GM10248 (cell line): ENCODE data around the gene PHYKPL.

Experiments used
- CTCF ChIA-PET: fragments of 300-600 bp; sonication (Branson Sonifier 250); formaldehyde crosslinking; extraction: SDS; loops from one replicate; lab custom pipeline; 2021; ENCODE audit warnings: antibody characterized with exemption; lab: Yijun Ruan, JAX
- POLR2A ChIA-PET: fragments of 350-650 bp; sonication (Branson Sonifier 250); formaldehyde crosslinking; extraction: SDS; loops from one replicate; lab custom pipeline; 2020; ENCODE audit warnings: antibody characterized with exemption; lab: Yijun Ruan, JAX
- DNase-seq: peaks from one replicate; pipeline ENCODE4 v3.0.0; 2012; ENCODE audit errors: extremely low spot score
- TF ChIP-seq, protein P1 (sequence below): IDR thresholded peaks from 2 replicates; pipeline ENCODE4 v1.5.1; 2012; ENCODE audit warnings: mild to moderate bottlenecking, low read depth; ENCODE audit errors: extremely low read depth, missing control alignments, control extremely low read depth

PHYKPL gene

DNA sequence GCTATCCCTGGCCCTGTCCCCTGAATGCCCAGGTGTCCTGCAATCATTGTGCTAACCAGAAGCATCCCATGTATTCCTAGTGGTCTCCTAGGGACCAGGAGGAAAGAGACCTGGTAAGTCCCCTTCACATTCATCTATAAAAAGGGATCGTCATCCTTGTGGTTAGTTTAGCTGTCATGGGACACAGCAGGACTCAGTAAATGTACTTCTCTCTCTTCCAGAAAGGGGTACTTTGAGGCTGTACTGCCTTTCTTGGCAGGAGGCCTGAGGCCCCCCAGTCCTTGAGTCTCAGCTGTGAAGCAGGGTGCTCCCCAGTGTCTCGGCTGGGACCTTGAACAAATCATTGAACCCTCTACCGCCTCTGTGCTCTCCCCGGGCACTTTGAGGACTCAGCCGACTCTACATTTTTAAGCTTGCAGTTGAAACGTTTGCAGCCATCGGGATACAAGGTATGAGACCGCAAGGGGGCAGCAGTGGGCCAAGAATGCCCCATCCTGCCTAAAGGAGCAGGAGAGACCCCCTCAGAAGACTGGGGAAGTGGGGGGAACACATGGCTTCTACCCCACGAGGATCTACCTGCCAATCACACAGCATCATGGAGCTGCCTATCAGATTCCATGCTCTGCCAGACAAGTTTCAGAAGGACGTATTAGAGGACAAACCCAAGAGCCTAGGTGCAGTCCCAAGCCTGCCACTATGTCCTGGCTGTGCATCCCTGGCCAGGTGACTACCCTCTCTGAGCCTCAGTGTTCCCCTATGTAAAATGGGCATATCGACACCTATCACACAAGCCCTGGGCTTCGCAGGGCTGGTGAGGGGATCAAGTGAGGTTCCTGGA, 2.4 kb upstream of the PHYKPL start:
- TF ChIP-seq, protein P1, sequence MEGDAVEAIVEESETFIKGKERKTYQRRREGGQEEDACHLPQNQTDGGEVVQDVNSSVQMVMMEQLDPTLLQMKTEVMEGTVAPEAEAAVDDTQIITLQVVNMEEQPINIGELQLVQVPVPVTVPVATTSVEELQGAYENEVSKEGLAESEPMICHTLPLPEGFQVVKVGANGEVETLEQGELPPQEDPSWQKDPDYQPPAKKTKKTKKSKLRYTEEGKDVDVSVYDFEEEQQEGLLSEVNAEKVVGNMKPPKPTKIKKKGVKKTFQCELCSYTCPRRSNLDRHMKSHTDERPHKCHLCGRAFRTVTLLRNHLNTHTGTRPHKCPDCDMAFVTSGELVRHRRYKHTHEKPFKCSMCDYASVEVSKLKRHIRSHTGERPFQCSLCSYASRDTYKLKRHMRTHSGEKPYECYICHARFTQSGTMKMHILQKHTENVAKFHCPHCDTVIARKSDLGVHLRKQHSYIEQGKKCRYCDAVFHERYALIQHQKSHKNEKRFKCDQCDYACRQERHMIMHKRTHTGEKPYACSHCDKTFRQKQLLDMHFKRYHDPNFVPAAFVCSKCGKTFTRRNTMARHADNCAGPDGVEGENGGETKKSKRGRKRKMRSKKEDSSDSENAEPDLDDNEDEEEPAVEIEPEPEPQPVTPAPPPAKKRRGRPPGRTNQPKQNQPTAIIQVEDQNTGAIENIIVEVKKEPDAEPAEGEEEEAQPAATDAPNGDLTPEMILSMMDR, result peak; percentile 85
- ChIA-PET CTCF (interaction anchor here (0.6 to 1.6 kb wide), 22 partner anchors 9 to 1446 kb away, joined by 3 to 18 read pairs (median 4); partner anchors contain the start of genes CBY3 and HNRNPAB), POLR2A (interaction anchor here (0.6 to 1.0 kb wide), 2 partner anchors 18 to 31 kb away, joined by 3 to 4 read pairs; partner anchors contain the start of gene HNRNPAB)
- peak; percentile 81 for DNase-seq

DNA sequence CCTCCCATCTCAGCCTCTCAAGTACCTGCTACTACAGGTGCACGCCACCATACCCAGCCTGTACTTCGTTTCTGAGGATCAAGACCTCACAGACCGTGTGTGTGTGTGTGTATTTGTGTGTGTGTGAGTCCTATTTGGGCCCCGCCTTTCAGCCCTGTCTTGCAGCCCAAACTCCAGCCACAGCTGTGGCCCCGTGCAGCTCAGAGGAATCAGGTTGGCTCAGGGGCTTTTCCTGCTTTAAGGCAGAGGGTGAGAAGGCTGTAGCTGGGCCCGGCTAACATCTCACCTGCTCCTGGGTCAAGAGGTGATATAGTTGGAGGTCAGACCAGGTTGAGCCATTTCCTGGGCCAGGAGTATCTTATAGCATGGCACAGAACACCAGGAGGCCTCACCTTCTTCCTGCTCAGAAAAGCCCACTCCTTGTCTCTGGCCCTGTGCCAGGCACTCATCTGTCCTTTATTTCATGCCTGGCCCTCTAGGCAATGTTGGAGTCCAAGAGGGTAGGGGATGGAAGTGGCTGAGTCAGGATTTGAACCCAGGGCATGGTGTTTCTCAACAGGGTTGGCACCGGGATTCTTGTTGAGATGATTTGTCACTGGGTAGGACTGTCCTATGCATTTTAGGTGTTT, 1.6 kb upstream of the PHYKPL start:
- POLR2A ChIA-PET, result interaction anchor here (1.0 kb wide), 1 partner anchor 30 kb away, joined by 4 read pairs; the partner anchor contains the start of gene HNRNPAB
- CTCF ChIA-PET, result interaction anchor here (0.6 to 1.6 kb wide), 22 partner anchors 8 to 1447 kb away, joined by 3 to 18 read pairs (median 4); partner anchors contain the start of genes CBY3 and HNRNPAB
- TF ChIP-seq, protein P1, result no peak
- DNase-seq, result no peak

DNA sequence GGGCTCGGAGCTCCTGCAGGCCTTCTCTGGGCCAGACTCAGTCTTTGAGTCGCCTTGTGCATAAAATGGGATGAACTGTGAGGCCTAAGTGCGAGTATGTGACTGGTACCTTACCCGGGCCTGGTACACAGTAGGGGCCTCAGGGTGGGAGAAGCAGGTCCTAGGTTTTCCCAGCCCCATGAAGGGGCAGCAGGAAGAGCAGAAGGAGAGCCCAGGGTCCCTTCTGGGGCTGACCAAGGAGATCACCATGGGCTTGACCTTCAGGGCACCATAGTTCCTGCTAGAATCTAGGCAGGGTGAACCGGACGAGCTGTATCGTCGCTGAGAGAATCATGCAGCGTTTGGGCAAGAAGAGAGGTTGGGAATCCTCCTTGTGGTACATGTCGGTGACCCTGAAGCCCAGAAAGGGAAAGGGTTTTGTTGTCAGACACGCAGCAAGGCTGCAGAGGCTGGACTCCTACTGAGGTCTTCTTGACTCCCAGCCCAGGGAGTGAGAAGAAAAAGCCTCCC, 373 bp upstream of the PHYKPL start:
- DNase-seq, result no peak
- ChIA-PET POLR2A (interaction anchor here (0.9 kb wide), 1 partner anchor 29 kb away, joined by 5 read pairs; the partner anchor contains the start of gene HNRNPAB), CTCF (interaction anchor here (1.1 to 1.5 kb wide), 2 partner anchors 27 to 36 kb away, joined by 3 to 4 read pairs; no protein-coding TSS in a partner anchor)
- TF ChIP-seq, protein P1, result no peak

DNA sequence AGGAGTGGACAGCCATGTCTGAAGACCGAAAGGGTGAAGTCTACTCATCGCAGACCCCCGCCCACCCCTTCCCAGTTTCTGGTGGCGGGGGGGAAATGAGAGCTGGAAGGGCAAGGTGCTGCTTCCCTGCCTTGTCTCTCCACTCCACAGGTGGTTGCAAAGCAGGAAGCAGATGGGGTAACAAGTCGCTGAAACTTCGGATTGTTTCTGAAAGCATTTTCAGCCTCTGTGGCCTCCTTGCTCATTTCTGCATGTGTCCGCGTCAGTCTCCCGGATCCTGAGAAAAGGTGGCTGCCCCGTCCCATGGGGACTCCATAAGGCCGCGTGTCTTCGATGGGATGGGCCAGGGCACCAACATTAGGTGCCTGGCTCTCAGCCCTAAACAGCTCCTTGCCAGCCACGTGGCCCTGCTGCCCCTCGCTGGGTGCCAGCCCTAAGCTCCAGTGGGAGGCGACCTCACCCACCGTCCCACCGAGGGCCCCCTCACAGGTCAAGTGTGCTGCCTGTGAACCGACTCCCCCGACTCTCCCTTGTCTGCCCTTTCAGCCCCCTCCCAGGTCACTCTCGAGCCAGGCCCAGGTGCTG, 971 bp downstream of the PHYKPL start:
- DNase-seq, result no peak
- TF ChIP-seq, protein P1, result no peak
- CTCF ChIA-PET, result interaction anchor here (1.0 kb wide), 1 partner anchor 17 kb away, joined by 3 read pairs; no protein-coding TSS in a partner anchor
- POLR2A ChIA-PET, result interaction anchor here (0.8 to 1.5 kb wide), 3 partner anchors 10 to 27 kb away, joined by 3 to 5 read pairs (median 5); partner anchors contain the start of gene HNRNPAB

DNA sequence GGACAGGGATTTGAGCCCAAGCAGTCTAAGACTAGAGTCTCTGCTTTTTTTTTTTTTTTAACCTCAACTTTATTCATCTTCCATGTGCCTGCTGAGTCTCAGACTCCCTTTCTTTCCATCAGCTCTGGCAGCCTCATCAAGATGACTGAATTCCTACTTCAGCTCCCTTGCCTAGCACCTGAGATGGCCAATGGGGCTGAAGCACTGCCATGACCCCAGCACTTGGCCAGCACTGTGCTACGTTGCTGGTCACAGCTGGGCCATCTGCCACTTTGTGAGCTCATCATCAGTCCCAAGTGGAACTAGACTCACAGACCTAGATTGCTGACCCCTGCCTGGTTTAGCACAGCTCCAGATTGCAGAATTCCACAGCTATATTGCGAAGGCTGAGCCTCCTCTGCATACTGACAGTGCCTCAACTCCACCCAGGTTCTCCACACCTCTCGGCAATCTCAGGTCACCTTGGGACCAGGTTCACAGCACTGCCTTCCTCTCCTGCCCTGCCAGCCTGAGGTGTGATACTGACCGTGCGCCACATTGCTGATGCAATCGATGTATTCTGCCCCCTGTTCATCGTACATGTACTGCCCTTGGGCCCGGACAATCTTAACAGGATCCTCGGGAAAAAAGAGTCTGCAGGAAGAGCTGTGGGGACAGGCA, 1.6 kb downstream of the PHYKPL start:
- no peak for DNase-seq
- TF ChIP-seq, protein P1, result no peak
- ChIA-PET POLR2A (interaction anchor here (0.5 to 1.5 kb wide), 3 partner anchors 10 to 15 kb away, joined by 3 to 5 read pairs (median 4); no protein-coding TSS in a partner anchor), CTCF (interaction anchor here (1.0 to 1.5 kb wide), 3 partner anchors 10 to 49 kb away, joined by 3 to 4 read pairs (median 3); no protein-coding TSS in a partner anchor)
